CD4-positive, alpha-beta T cell treated with Interleukin-12 subunit alpha and Interleukin-12 subunit beta, for 1 hour (primary cell): ENCODE data around the gene CEACAM16.

ENCODE experiments used
- DNase-seq: peaks from one replicate; pipeline ENCODE4 v3.0.0-alpha.2; 2020

CEACAM16 gene

DNA sequence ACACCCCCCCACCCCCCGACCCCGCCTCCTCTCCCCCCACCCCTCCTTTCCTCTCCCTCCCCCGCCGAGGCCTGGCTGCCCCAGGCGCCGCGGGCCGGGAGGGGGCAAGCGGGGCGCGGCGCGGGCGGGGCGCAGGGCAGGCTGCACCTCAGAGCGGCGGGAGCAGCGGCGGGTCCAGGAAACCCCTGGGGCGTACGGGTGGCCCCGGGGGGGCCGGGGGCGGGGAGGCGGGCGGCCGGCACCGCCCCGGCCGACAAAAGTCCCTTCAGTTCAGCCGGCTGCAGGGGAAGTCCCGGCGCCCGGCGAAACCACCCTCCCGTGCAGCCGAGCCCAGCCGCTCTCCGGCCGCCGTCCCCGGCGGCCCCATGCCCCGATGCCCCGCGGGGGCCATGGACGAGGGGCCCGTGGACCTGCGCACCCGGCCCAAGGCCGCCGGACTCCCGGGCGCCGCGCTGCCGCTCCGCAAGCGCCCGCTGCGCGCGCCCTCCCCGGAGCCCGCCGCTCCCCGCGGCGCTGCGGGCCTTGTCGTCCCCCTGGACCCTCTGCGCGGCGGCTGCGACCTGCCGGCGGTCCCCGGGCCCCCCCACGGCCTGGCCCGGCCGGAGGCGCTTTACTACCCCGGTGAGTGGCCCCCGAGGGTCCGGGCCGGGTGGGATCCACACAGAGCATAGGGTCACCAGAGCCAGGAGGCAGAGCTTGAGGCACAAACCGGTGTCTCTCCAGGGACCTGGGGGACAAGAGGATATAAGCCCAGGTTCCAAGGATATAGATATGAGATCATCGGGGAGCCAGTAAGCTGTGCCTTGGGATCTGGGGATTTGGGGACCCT, 49.7 kb downstream of the CEACAM16 start, which contains the start of gene BCL3:
BCL3 (plus strand) TSS at position 283 of the 829 bp plus-strand sequence; CDS start at position 366, 83 bp downstream.
- peak; percentile 92 for DNase-seq

DNA sequence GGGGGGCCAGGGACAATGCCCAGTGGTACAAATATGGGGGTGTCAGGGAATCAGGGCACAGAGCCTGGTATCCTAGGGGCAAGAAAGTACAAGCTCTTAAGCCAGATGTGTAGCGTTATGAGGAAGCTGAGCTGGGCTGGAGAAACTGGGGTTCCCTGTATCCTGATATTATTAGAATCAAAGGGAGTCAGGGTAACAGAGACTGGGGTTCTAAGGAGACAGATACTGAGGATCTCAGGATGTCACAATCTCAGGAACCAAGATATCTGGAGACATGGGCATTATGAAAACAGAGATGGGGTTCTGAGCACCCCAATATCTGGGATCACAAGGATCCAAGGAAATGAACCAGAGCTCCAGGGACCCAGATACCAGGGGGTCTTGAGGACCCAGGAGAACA, 50.3 kb downstream of the CEACAM16 start:
- no peak for DNase-seq

DNA sequence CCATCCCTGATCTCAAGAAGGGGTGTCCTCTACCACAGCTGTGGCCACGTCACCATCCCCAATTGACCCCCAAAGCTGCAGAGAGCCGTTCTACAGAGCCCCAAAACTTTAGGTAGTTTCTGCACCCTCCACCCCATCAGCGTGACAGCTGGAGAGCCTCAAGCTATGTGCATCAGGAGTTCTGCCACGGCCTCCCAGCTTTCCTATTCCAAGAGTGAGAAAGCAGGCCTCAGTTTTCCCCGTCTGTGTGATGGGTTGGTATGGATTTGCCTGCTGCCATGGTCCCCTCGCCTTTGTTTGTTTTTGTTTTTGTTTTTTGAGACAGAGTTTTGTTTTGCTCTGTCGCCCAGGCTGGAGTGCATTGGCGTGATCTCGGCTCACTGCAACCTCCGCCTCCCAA, 51.0 kb downstream of the CEACAM16 start:
- DNase-seq = no peak

DNA sequence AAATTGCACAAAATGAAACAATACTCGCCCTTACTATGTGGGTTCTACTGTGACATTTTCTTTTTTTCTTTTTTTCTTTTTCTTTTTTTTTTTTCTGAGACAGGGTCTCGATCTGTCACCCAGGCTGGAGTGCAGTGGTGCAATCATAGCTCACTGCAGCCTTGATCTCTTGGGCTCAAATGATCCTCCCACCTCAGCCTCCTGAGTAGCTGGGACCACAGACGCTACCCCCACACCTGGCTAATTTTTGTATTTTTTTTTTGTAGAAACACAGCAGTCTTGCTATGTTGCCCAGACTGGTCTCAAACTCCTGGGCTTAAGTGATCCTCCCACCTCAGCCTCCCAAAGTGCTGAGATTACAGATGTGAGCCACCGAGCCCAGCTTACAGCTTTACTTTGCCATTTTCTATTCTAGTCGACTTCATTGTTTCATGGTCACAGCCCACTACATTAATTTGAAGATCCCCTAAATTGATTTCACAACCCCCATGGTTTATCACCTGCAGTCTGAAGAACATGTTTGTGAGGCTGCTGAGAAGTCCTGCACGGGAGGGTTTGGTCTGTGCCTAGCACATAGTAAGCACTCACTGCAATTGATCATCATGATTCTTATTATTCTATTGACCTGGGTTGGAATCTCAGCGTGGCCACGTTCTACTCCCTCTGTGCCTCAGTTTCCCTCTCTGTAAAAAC, 53.3 kb downstream of the CEACAM16 start:
- DNase-seq = no peak

DNA sequence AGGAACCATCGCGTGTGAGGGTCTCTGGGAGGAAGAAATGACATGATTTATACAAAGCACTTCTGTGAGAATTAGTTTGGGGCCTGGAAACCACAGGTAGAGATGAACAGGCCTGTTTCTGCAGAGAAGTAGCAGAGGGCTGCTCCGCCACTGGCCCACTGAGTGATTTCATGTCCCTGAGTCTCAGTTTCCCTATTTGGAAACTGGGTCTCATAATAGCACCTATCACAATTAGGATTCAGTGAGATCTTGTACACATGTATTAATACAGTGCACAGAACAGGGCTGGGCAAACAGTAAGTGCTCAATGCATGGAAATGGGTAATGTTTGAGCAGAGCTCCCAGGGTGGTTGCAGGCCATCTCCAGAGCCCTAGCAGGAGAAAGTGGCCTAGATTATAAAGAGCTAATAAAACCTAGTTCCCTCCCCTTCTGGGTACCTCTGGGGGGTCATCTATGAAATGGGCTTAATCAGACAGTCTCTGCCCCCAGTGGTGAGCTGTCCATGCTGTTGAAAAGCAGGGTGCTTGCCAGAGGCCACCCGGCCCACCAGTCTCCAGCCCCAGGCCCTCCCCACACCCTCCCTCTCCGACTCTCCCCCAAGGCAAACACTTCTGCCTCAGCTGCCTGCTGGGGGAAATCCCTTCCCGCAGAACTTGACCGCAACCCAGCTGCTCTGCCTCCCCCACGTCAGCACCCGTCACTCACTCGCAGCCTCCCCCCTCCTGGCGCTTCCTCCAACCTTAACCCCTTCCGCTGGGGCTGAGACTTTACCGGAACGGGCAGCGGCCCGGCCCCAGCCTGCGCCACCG, 54.1 kb downstream of the CEACAM16 start:
- peak; percentile 96 for DNase-seq

DNA sequence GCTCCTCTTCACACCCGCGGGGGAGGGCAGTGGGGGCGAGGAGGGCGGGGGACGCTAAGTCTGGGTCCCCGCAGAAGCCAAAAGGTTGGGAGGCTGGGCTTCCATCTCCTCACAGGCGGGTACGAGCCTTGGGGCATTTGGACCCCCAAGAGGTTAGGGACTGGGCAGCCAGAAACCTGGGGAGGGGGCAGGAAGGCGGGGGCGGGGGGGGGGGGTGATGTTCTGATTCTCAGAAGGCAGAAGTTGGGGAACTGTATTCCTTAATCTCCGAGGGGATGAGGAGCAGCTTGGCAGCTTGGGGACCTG, 54.6 kb downstream of the CEACAM16 start:
- DNase-seq = no peak

DNA sequence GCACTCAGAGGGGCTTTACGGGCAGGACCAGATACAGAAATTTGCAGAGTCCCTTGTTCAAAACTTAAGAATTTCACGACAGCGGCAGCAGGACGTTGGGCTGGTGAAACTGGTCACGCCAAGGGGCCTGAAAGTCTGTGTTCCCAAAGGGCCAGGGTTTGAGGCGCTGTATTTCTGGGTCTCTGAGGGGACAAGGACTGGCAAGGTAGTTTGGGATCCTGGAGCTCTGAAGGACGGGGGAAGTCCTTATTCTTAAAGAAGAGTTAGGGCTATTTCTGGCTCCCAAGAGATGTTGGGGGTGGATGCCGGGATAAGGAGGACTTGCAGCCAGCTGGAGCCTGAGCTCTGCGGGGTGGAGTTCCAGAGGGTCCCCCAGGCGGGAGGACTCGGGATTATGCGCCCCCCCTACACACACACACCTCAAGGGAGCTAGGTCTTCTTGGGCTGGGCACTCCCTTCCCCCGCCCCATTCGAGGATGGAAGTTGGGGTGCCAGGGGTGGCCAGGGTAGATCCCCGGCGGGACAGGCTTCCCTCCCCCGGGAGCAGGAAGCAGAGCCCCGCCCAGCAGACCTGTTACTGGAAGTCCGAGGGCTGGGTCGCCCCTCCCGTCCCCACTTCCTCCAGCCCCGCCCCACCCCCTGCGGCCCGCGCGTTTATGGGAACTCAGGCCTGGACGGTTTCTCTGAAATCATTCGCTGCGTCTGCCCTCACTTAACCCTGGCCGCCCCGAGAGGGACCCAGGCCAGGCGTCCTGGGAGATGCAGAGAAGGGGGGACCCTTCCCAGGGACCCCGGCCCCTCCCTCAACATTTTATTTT, 55.2 kb downstream of the CEACAM16 start:
- DNase-seq = peak; percentile 75

DNA sequence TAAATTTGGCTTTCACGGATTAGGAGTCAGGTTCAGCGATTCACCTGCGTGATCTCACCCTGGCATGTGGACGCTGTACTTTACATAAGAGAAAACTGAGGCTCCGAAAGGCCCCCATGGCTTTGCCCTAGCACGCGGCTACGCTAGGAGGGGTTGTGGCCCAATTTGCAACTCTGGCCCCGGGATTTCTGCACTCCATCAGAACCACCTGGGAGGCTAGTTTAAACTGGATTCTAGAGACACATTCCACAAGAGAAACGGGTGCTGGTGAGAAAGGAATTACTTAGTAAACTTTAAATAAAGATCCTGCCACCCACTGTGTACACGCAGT, 55.8 kb downstream of the CEACAM16 start:
- no peak for DNase-seq

DNA sequence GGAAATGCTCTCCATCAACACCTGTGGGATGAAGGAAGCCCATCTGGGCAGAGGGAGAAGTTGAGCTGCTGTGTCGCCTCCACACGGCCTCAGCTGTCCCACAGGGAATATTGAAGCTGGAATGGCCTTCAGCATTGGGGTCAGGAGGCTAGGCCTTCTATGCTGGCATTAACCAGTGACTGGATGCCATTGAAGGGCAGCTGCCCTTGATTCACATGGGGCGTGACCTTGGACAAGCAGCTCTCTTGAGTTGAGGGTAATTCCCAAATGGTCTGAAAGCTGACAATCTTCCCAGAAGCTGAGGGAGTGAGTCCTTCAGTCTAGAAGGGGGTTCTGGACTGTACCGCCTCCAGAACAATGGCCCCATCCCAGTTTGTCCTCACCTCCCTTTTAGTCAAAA, 56.3 kb downstream of the CEACAM16 start:
- DNase-seq = no peak

DNA sequence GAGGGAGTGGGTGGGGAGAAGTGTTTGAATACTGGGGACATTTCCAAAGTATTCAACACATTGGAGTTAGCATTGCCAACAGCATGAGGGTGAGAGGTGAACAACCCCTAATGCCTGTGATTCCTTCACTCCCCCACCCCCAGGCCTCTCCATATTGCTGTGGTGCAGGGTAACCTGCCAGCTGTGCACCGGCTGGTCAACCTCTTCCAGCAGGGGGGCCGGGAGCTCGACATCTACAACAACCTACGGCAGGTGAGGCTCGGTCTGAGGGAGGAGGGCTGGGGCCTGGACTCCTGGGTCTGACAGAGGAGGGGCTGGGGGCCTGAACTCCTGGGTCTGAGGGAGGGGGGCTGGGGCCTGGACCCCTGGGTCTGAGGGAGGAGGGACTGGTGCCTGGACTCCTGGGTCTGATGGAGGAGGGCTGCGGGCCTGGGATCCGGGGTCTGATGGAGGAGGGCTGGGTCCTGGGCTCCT, 57.2 kb downstream of the CEACAM16 start:
- no peak for DNase-seq

DNA sequence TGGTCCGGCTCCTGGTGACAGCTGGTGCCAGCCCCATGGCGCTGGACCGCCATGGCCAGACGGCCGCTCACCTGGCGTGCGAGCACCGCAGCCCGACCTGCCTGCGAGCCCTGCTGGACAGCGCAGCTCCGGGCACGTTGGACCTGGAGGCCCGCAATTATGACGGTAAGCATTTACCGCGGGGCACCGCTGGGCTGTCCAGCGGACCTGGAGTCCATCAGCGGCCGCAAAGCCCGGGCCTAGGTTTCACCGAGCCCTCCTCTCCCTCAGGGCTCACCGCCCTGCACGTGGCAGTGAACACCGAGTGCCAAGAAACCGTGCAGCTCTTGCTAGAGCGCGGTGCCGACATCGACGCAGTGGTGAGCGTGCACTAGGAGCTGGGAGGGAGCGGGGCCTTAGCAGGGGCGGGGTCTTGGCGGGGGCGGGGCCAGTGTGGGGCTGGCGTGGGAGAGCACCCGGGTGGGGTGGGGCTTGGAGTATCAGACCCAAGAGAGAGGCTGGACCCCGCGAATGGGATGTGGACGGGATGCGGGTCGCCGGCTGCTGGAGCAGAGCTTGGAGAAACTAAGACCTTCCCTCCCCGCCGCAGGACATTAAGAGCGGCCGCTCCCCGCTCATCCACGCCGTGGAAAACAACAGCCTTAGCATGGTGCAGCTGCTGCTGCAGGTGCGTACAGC, 58.2 kb downstream of the CEACAM16 start:
- no peak for DNase-seq

DNA sequence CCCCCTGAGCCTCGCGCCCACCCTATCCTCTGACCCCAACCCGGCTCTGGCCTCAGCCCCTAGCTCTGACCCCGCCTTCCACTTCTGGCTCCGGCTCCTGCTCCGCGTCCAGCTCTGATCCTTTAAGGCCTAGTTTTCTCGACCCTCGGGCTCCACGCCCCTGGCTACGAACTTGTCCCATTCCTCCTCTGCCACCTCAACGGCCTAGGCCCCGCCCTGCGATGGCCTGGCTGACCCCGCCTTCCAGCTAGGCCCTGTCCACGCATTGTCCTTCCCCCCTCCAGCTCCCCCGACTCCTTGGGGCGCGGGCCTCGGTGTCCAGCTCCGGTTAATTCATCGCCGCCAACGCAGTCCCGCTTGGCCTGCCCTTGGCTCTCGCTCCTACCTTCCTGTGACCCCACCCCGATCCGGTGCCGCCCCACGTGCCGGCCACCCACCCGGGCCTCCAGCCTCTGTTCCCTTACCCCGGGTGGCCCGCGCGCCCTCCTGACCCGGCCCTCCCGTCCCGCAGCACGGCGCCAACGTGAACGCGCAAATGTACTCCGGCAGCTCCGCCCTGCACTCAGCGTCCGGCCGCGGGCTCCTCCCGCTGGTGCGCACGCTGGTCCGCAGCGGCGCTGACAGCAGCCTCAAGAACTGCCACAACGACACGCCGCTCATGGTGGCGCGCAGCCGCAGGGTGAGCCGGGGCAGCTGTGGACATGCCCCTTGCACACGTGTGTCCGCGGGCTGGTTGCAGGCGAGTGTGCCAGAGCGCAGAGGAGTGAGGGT, 59.0 kb downstream of the CEACAM16 start:
- DNase-seq = no peak

DNA sequence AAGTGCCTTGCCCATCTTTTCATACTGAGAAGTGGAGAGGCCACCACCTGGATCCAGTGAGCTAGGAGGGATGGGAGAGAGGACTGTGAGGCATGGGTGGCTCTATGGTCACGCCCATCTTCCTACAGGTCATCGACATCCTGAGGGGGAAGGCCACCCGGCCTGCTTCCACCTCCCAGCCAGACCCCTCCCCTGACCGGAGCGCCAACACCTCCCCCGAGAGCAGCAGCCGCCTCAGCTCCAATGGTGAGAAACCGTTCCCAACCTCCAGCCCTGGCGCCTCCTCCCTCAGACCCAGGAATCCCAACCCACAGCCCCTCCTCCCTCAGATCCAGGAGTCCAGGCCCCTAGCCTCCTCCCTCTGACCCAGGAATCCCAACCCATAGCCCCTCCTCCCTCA, 59.6 kb downstream of the CEACAM16 start:
- DNase-seq = no peak

DNA sequence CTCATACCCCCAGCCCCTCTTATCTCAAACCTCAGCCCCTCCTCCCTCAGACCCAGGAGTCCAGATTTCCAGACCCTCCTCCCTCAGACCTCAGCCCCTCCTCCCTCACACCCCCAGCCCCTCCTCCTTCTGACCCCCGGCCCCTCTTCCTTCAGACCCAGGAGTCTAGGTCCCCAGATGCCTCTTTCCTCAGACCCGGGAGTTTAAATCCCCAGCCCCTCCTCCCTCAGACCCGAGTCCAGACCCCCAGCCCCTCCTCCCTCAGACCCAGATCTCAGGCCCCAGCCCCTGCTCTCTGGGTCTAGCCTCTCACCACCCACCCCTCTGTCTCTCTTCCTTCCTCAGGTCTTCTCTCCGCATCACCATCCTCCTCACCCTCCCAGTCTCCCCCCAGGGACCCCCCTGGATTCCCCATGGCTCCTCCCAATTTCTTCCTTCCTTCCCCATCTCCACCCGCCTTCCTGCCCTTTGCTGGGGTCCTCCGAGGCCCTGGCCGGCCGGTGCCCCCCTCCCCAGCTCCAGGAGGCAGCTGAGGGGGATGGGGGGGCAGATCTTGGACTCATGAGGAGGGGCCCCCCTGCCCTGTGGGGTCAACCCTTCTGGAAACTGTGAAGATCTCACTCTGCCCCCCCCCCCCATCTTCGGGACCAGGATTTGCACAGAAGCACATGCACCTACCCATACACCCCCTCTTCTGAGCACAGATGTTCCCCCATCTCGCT, 60.3 kb downstream of the CEACAM16 start:
- DNase-seq = no peak
